Urinary bladder (tissue), 4 donors: ENCODE data around the gene FLOT2. TPM values are rescaled to one million over a fixed set of nuclear protein-coding genes. Genes with fewer than 3 reads are reported as not detected.
"Not testable (repeated sequence)": the region's sequence is repeated elsewhere in the genome, so short reads cannot be mapped to it uniquely, and the experiment has no call there.

ENCODE experiments used
- DNase-seq: peaks from one replicate; pipeline ENCODE4 v3.0.0-alpha.2; 2015; ENCODE audit errors: extremely low spot score
- H3K27ac ChIP-seq: one replicate; pipeline ENCODE4 v1.5.1; 2013; ENCODE audit warnings: low read depth, mild to moderate bottlenecking, moderate library complexity
- H3K36me3 ChIP-seq: one replicate; pipeline ENCODE4 v1.6.1; 2013; ENCODE audit warnings: mild to moderate bottlenecking, moderate library complexity; ENCODE audit not compliant: insufficient read depth
- H3K4me1 ChIP-seq: one replicate; pipeline ENCODE4 v1.6.1; 2013; ENCODE audit warnings: mild to moderate bottlenecking, moderate library complexity; ENCODE audit not compliant: insufficient read depth
- H3K4me3 ChIP-seq: one replicate; pipeline ENCODE4 v1.5.1; 2013; ENCODE audit warnings: low read depth, low read length
- WGBS: extraction: QIAGEN DNeasy Blood & Tissue Kit; methylation state at CpG from one replicate; pipeline ENCODE4 v1.1.7; 2013; 5-methylcytosine and 5-hydroxymethylcytosine counted together
- polyA plus RNA-seq: library from polyadenylated mRNA; stranded (reverse); fragments of 200-250 nt; gene quantifications from one replicate; pipeline ENCODE4 v1.2.3, GENCODE V29; 2013
- total RNA-seq: library from RNA; depleted of rRNA; stranded (reverse); fragments of >200 nt; gene quantifications from one replicate; pipeline ENCODE4 v1.2.3, GENCODE V29; 2014
- donor health status: healthy with polysubstance abuse.
- donor health status: healthy.

Gene FLOT2
- total and polyA plus RNA-seq, 2 donors: 25.1 to 120 TPM

DNA sequence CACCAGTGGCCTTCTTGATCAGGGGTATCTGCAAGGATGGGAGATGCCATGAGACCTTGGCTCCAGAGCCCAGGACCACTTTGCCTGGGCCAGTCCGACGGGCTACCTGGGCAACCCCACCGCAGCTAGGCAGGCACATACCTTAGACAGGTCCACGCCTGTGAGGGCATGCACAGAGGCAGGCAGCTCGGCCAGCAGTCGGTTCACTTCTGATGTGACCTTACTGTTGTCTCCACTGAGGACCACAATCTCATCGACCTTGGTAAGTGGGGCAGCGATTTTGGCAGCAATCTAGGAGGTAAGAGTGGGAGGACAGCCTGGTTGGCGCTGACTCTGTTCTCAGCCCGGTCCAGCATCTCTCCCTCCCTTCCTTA lies 17.0 kb downstream of the FLOT2 start:
- H3K36me3 ChIP-seq: peaks cover 16% of the 10 kb centered on the region
- H3K27ac ChIP-seq: no peak overlapping the region
- WGBS: 89% methylated on average over 10 of the region's 10 CpGs
- H3K4me3 ChIP-seq: no peak overlapping the region
- H3K4me1 ChIP-seq: no peaks in the 10 kb centered on the region
- no peak for DNase-seq

DNA sequence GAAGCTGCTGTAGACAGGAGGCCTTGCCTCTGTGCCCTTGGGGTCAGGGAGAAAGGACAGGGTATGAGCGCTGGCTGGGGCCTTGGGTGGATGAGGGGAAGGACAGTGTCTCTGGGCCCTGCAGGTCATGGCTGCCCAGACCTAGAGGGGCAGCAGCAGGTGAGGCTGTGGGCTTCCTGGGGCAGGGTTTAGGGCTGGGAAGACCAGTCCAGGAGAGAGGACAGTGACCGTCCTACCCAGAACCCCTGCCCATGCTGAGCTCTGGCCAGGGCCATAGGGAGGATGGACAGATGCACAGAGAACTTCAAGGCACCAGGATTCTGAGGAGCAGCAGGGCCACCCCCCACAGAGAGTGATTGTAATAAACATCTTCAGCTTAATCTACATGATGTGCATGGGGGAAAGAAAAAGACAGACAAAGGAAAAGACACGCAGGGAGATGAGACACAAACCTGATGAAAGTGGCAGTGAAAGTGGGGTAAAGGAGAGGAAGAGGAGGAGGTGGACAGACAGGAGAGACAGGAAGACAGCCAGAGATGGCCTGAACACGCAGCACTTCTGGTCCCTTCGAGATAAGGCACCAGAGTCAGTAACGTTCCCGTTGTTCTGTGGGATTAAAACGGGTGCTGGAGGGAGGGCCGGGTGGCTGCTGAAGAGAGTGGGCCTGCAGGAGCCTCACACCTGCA lies 17.5 kb downstream of the FLOT2 start:
- no peak overlapping the region for H3K4me3 ChIP-seq
- WGBS: 73% methylated on average over 9 of the region's 9 CpGs
- peaks cover 15% of the 10 kb centered on the region for H3K36me3 ChIP-seq
- H3K4me1 ChIP-seq: no peaks in the 10 kb centered on the region
- H3K27ac ChIP-seq: no peak overlapping the region
- DNase-seq: no peak

DNA sequence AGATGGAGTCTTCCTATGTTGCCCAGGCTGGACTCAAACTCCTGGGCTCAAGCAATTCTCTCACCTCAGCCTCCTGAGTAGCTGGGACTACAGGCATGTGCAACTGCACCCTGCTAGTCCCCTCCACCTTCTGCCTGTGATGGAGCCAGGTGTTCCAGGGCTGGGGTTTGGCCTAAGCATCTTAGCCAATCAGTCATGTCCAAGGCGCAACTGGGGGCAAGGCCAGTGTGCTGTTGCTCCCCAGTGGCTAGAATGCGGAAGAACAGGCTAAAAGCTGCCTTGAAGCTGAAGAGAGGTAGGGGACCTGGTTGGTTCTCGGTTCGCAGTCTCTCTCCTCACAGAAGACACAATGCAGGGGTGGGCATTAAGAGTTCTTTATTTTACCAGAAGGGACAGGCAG lies 18.6 kb downstream of the FLOT2 start:
- H3K27ac ChIP-seq: no peak overlapping the region
- H3K36me3 ChIP-seq: peaks cover 12% of the 10 kb centered on the region
- DNase-seq: no peak
- H3K4me1 ChIP-seq: no peaks in the 10 kb centered on the region
- WGBS: 66% methylated on average over 4 of the region's 4 CpGs
- H3K4me3 ChIP-seq: no peak overlapping the region

DNA sequence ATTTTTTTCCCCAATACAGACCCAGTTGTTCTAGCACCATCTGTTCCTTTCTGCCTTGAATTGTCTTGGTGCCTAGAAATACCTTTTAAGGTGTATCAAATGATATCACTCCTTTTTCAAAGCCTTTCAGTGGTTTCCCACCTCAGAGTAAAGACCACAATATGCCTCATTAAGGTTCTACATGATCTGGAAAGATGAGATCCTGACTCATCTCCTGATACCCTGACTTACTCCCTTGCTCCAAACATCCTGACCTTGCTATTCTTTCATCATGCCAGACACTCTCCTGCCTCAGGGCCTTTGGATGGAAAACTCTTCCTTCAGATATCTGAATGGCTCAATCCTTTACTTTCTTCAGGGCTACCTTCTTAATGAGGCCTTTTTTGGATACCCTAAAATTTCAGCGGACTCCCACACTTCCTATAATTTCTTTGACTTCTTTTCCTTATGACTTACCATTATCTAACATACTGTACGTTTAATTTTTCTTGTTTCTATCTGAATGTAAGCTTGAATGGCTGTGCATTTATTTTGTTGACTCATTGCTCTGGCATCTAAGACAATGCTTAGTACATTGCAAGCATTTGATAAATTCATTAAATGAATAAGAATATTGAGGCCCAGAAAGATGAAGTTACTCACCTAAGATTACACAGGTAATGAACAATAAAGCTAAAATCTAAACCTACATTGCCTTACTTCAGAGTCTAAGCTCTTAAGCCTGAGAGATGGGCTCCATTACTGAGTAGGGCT lies 19.2 kb downstream of the FLOT2 start:
- Histone ChIP-seq H3K27ac (no peak overlapping the region), H3K4me1 (no peaks in the 10 kb centered on the region), H3K36me3 (peaks cover 12% of the 10 kb centered on the region), H3K4me3 (no peak overlapping the region)
- 83% methylated on average over 2 of the region's 2 CpGs for WGBS
- DNase-seq: no peak

DNA sequence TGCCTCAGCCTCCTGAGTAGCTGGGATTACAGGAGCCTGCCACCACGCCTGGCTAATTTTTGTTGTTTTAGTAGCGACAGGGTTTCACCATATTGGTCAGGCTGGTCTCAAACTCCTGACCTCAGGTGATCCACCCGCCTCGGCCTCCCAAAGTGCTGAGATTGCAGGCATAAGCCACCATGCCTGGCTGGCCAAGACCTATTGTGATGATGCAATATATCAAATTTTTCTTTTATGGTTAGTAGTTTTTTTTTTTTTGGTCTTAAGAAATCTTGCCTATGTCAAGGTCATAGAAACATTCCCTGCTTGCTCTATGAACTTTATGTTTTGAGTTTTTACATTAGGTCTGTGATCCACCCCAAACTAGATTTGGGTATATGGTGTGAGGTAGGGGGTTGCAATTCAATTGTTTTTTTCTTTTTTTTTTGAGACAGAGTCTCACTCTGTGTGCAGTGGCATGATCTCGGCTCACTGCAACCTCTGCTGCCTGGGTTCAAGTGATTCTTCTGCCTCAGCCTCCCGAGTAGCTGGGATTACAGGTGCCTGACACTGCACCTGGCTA lies 20.3 kb downstream of the FLOT2 start:
- not testable (repeated sequence) for H3K27ac ChIP-seq, DNase-seq, H3K4me3 ChIP-seq, H3K4me1 ChIP-seq
- 97% methylated on average over 6 of the region's 6 CpGs for WGBS
- peaks cover 12% of the 10 kb centered on the region for H3K36me3 ChIP-seq

DNA sequence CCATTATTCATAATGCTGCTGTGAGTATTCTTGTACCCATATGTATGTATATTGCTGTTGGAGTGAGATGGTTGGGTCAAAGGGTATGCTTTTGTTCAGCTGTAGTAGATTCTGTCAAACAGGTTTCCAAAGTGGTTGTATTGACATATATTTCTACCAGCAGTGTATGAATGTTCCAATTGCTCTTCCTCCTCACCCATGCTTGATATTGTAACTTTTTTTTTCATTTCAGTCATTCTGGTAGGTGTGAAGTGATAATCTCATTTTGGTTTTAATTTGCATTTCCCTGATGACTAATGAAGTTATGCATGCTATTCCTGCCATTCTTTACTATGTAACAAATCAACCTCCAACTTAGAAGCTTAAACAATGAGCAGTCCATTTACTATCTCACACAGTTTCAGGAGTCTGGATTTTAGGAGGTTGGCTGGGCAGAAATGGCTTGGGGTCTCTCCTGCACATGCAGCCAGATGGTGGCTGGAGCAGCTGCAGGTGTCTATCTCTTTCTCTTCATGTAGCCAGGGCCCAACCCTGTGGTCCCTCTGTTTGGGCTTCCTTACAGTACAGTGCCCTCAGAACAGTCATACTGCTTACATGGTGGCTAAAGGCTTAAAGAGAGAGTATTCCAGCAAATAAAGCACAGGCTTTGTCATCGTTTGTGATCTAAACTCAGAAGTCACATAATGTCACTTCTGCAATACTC lies 21.5 kb downstream of the FLOT2 start:
- Histone ChIP-seq H3K4me1 (no peaks in the 10 kb centered on the region), H3K36me3 (peaks cover 5% of the 10 kb centered on the region), H3K4me3 (no peak overlapping the region), H3K27ac (no peak overlapping the region)
- 59% methylated on average over 1 of the region's 1 CpG for WGBS
- DNase-seq: no peak

DNA sequence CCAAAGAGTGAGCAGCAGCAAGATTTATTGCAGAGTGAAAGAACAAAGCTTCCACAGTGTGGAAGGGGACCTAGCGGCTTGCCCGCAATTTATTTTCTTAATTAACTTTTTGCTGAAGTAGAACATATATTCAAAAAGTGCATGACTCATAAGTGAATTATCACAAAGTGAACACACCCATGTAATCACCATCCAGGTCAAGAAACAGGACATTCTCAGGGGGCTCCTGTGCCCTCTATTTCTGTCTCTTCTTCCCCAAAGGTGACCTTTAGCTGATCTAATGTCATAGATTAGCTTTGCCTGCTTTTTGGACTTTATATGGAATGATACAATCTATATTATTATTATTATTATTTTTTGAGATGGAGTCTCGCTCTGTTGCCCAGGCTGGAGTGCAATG lies 22.8 kb downstream of the FLOT2 start:
- WGBS: 74% methylated on average over 3 of the region's 3 CpGs
- Histone ChIP-seq H3K36me3 (peaks cover 2% of the 10 kb centered on the region), H3K4me1 (no peaks in the 10 kb centered on the region), H3K4me3 (no peak overlapping the region), H3K27ac (no peak overlapping the region)
- no peak for DNase-seq

DNA sequence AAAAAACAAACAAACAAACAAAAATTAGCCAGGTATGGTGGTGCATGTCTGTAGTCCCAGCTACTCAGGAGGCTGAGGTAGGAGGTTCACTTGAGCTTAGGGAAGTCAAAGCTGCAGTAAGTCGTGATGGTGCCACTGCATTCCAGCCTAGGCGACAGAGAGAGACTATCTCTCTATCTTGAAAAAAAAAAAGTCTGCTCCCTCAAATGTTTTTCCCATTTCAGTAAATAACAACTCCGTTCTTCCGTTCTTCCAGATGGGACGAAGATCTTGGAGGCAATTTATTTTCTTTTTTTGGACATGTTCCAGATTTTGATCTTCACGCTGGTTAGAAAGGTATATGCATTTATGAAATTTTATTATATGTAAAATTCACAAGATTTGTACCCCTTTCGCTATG lies 23.7 kb downstream of the FLOT2 start:
- no peak overlapping the region for H3K4me3 ChIP-seq
- WGBS: 88% methylated on average over 7 of the region's 7 CpGs
- no peak for DNase-seq

DNA sequence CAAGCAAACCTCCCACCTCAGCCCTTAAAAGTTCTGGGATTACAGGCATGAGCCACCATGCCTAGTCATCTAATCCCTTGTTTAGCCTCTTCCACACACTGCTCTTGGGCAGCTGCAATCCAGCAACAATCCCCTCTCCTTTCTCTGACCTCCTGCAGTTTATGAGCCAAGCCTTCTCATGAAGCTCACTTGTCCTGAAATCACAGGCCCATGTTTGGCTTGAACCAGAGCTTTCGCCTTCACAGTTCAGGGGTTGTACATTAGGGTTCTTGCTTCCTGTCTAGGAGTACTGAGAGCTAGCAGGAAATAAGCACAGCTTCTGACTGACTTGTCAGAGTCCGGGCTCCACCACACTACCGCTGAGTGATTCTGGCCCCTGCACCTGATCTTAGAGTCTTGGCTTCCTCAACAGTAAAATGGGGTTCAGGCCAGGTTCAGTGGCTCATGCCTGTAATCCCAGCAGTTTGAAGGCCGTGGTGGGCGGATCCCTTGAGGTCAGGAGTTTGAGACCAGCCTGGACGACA lies 26.4 kb downstream of the FLOT2 start:
- H3K4me3 ChIP-seq: no peak overlapping the region
- no peak for DNase-seq
- 86% methylated on average over 6 of the region's 6 CpGs for WGBS
- no peaks in the 10 kb centered on the region for H3K4me1 ChIP-seq
- H3K27ac ChIP-seq: no peak overlapping the region
- no peaks in the 10 kb centered on the region for H3K36me3 ChIP-seq

More for the DNA sequence above, 23.7 kb downstream of the FLOT2 start:
- no peak overlapping the region for H3K27ac ChIP-seq
- H3K36me3 ChIP-seq: no peaks in the 10 kb centered on the region
- no peaks in the 10 kb centered on the region for H3K4me1 ChIP-seq

DNA sequence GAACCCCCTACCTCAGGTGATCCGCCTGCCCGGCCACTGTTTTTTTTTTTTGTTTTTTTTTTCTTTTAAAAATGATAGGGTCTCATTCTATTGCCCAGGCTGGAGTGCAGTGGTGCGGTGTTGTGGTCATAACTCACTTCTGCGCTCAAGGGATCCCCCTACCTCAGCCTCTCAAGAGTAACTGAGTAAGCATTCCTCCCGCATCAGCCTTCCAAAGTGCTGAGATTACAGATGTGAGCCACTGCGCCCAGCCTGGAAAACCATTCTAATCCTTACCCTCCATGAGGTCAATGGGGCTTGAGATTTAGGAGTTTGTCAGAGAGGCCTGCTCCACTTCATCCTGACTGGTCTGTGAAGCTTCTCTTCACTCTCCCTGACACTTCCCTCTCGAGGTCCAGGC lies 30.3 kb downstream of the FLOT2 start:
- H3K4me1 ChIP-seq: no peaks in the 10 kb centered on the region
- DNase-seq: no peak
- no peaks in the 10 kb centered on the region for H3K36me3 ChIP-seq
- H3K27ac ChIP-seq: no peak overlapping the region
- 84% methylated on average over 7 of the region's 7 CpGs for WGBS
- no peak overlapping the region for H3K4me3 ChIP-seq

DNA sequence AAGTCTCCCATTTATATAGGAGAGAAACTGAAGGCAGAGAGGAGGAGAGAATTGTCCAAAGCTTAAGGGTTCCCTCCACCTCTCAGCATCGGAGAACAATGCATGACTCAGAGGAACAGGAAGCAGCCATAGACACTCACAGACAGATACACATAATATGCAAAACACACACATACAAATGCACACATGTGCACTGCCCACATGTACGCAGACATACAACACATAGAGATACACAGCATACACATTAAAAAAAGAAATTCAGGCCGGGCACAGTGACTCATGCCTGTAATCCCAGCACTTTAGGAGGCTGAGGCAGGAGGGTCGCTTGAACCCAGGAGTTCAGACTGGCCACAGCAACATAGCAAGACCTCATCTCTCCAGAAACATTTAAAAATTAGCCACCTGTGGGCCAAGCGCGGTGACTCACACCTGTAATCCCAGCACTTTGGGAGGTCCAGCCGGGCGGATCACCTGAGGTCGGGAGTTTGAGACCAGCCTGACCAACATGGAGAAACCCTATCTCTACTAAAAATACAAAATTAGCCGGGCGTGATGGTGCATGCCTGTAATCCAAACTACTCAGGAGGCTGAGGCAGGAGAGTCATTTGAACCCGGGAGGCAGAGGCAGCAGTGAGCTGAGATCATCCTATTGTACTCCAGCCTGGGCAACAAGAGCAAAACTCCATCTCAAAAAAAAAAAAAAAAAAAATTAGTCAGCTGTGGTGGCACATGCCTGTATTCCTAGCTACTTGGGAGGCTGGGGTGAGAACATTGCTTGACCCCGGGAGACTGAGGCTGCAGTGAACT lies 31.4 kb downstream of the FLOT2 start:
- Histone ChIP-seq H3K4me1 (no peaks in the 10 kb centered on the region), H3K27ac (no peak overlapping the region), H3K36me3 (peaks cover 2% of the 10 kb centered on the region), H3K4me3 (no peak overlapping the region)
- no peak for DNase-seq
- 88% methylated on average over 13 of the region's 13 CpGs for WGBS

DNA sequence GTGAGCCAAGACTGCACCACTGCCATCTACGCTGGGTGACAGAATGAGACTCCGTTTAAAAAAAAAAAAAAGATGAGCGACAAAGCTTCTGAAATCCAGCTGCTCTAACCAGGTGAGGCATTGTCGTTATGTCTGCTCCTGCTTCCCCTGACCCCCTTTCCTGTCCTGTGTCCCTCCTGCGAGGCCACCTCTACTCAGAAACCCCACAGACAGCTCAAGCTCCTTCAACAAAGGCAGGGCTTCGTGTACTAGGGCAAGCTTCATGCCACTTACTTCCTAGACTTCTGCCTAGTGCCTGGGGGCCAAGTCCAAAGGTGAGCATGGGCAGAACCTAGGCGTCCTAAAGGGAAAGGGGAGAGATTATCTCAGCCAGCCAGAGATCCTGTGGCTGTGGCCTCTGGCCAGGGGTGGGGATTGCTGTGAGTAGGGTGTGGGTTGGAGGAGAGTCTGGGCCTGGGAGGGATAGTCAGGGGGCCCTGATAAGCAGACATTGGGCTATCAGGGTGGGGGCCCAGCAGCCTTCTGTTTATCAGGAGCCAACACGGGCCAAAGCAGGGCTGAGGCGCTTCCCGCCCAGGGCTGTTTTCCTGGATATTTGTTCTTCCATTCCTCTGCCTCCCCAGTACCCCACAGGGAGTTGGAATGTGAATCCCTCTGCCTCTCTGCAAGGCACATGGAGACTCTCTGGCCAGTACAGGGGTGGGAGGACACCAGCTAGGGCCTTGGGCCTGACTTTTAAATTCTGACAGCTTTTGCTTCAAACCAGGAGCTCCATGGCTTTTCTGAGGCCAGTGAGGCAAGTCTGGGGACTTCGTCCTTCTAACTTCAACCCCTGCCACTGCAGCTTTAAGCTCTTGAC lies 32.3 kb downstream of the FLOT2 start:
- no peak overlapping the region for H3K4me3 ChIP-seq
- H3K27ac ChIP-seq: no peak overlapping the region
- H3K36me3 ChIP-seq: peaks cover 4% of the 10 kb centered on the region
- no peak for DNase-seq
- no peaks in the 10 kb centered on the region for H3K4me1 ChIP-seq
- 76% methylated on average over 11 of the region's 11 CpGs for WGBS
